Lung (tissue), 12 donors: ENCODE results near the gene RRP15. TPM values are rescaled to one million over a fixed set of nuclear protein-coding genes. Genes with fewer than 3 reads are reported as not detected.

ENCODE experiments used
- ATAC-seq: fragments of 200-7000 bp; cut with Tn5 transposase; one replicate; pipeline ENCODE4 v1.9.1; 2020; ENCODE audit warnings: moderate number of reproducible peaks; ENCODE audit not compliant: insufficient read depth, low FRiP score
- DNase-seq, 3 donors: peaks; one replicate each; pipeline ENCODE4 v3.0.0-alpha.2; 2013 to 2017
- H3K27ac ChIP-seq, 2 donors: one replicate each; pipeline ENCODE4 v1.5.1; 2013; ENCODE audit warnings: mild to moderate bottlenecking in 2 of 2, moderate library complexity in 2 of 2, control low read depth in 1 of 2, inconsistent platforms in 1 of 2, low read depth in 1 of 2, low read length in 1 of 2
- H3K27me3 ChIP-seq, 3 donors: one replicate each; pipeline ENCODE4 v1.5.1; 2013; ENCODE audit warnings: low read length in 2 of 3; ENCODE audit not compliant: control insufficient read depth in 3 of 3, insufficient read depth in 3 of 3
- H3K36me3 ChIP-seq, 4 donors: one replicate each; pipeline ENCODE4 v1.5.1; 2013; ENCODE audit warnings: low read length in 4 of 4, mild to moderate bottlenecking in 1 of 4, moderate library complexity in 1 of 4; ENCODE audit not compliant: control insufficient read depth in 4 of 4, insufficient read depth in 4 of 4
- H3K4me1 ChIP-seq, 5 donors: one replicate each; pipeline ENCODE4 v1.5.1; 2013; ENCODE audit warnings: low read length in 5 of 5, mild to moderate bottlenecking in 2 of 5, moderate library complexity in 1 of 5; ENCODE audit not compliant: control insufficient read depth in 5 of 5, insufficient read depth in 5 of 5
- H3K4me3 ChIP-seq: one replicate; pipeline ENCODE4 v1.5.1; 2013; ENCODE audit warnings: mild to moderate bottlenecking, control low read depth, moderate library complexity
- H3K9ac ChIP-seq, 2 donors: one replicate each; pipeline ENCODE4 v1.5.1; 2013; ENCODE audit warnings: low read length in 2 of 2, control low read depth in 1 of 2; ENCODE audit not compliant: insufficient read depth in 1 of 2
- H3K9me3 ChIP-seq, 4 donors: one replicate each; pipeline ENCODE4 v1.5.1; 2013; ENCODE audit warnings: low read length in 3 of 4, mild to moderate bottlenecking in 1 of 4, moderate library complexity in 1 of 4; ENCODE audit not compliant: control insufficient read depth in 4 of 4, insufficient read depth in 3 of 4
- CTCF ChIP-seq: IDR thresholded peaks from 2 replicates; pipeline ENCODE4 v1.5.1; 2012; ENCODE audit warnings: mild to moderate bottlenecking; ENCODE audit errors: control extremely low read depth, extremely low read depth
- WGBS, 2 donors: extraction: QIAGEN DNeasy Blood & Tissue Kit; methylation state at CpG; one replicate each; pipeline ENCODE4 v1.1.7; 2013; 5-methylcytosine and 5-hydroxymethylcytosine counted together
- polyA plus RNA-seq, 2 donors: library from polyadenylated mRNA; stranded (reverse); fragments of 200-250 nt; gene quantifications; one replicate each; pipeline ENCODE4 v1.2.1, GENCODE V29; 2013
- total RNA-seq, 2 donors: library from RNA; depleted of rRNA in 1 of 2; stranded (reverse); fragments of >200 nt in 1 of 2; gene quantifications; one replicate each; pipeline ENCODE4 v1.2.1, GENCODE V29; 2014 to 2021
- donor health status: control.
- donor health status: control.
- donor health status: Bipolar disorder and iron deficiency.
- donor health status: healthy.
- donor health status: DM: yes; HTN: yes; CAD: no.

RRP15 gene
- total and polyA plus RNA-seq, 4 donors = 3.5 to 17.1 (median 8.2) TPM

GRCh38 chr1:218324226-218324580 lies 39.1 kb downstream of the RRP15 start:
- no peak for TF ChIP-seq CTCF
- Histone ChIP-seq H3K36me3 (peaks cover 0 to 19% (median 2%) of the 10 kb centered on the region in 4 donors), H3K9me3 (no peaks in the 10 kb centered on the region), H3K27me3 (no peaks in the 10 kb centered on the region), H3K4me1 (no peaks in the 10 kb centered on the region), H3K27ac (no peak overlapping the region), H3K4me3 (no peak overlapping the region), H3K9ac (no peak overlapping the region)
- no peak for ATAC-seq
- WGBS, 2 donors = 94 to 98% methylated on average over 20 of the region's 20 CpGs
- no peak for DNase-seq

GRCh38 chr1:218328769-218329168 lies 43.7 kb downstream of the RRP15 start:
- H3K27ac ChIP-seq = no peak overlapping the region
- no peak overlapping the region for H3K4me3 ChIP-seq
- no peak overlapping the region for H3K9ac ChIP-seq
- H3K9me3 ChIP-seq = no peaks in the 10 kb centered on the region
- WGBS, 2 donors = 86 to 92% methylated on average over 3 of the region's 3 CpGs
- DNase-seq = no peak
- peaks cover 0 to 8% (median 0%) of the 10 kb centered on the region in 4 donors for H3K36me3 ChIP-seq
- H3K4me1 ChIP-seq = peaks cover 0 to 8% (median 0%) of the 10 kb centered on the region in 5 donors
- H3K27me3 ChIP-seq = no peaks in the 10 kb centered on the region
- TF ChIP-seq CTCF = no peak
- no peak for ATAC-seq

- Histone ChIP-seq H3K27me3 (no peaks in the 10 kb centered on the region), H3K4me1 (peaks cover 0 to 8% (median 0%) of the 10 kb centered on the region in 5 donors), H3K9ac (peak overlapping the region in 1 of 2 donors; percentile 23), H3K36me3 (peaks cover 0 to 1% (median 0%) of the 10 kb centered on the region in 4 donors), H3K4me3 (no peak overlapping the region), H3K9me3 (no peaks in the 10 kb centered on the region), H3K27ac (no peak overlapping the region)
- ATAC-seq (peak; percentile 69), DNase-seq (peak in 2 of 3 donors; percentile 76 to 78)
- peak; percentile 57 for TF ChIP-seq CTCF
- 28 to 36% methylated on average over 4 of the region's 4 CpGs for WGBS, 2 donors
Observed at GRCh38 chr1:218330043-218330623, 45.0 kb downstream of the RRP15 start.

- DNase-seq (no peak), ATAC-seq (no peak)
- Histone ChIP-seq H3K9me3 (no peaks in the 10 kb centered on the region), H3K27ac (no peak overlapping the region), H3K27me3 (no peaks in the 10 kb centered on the region), H3K36me3 (peaks cover 0 to 1% (median 0%) of the 10 kb centered on the region in 4 donors), H3K4me1 (peaks cover 0 to 24% (median 0%) of the 10 kb centered on the region in 5 donors), H3K4me3 (no peak overlapping the region), H3K9ac (no peak overlapping the region)
- no peak for TF ChIP-seq CTCF
Observed at GRCh38 chr1:218332416-218332815, 47.3 kb downstream of the RRP15 start.
